HEK293 (cell line): ENCODE measurements around the gene SOX6.

ENCODE experiments used
- BCL11A ChIP-seq: fragments of 450-650 bp; formaldehyde crosslinking; IDR thresholded peaks from 2 replicates; pipeline ENCODE4 v1.5.1; 2016; ENCODE audit warnings: low read depth, missing biosample characterization, missing genetic modification characterization
- ZNF37A ChIP-seq: fragments of 450-650 bp; IDR thresholded peaks from 2 replicates; pipeline ENCODE4 v1.5.1; 2018; ENCODE audit warnings: missing biosample characterization, missing genetic modification characterization
- TF ChIP-seq, protein P1 (sequence below): fragments of 450-650 bp; formaldehyde crosslinking; IDR thresholded peaks from 2 replicates; pipeline ENCODE4 v1.5.1; 2016; ENCODE audit warnings: missing biosample characterization, missing genetic modification characterization

- TF ChIP-seq ZNF37A, result no peak
- TF ChIP-seq BCL11A (tag by site-specific recombination), result no peak
- TF ChIP-seq, protein P1, sequence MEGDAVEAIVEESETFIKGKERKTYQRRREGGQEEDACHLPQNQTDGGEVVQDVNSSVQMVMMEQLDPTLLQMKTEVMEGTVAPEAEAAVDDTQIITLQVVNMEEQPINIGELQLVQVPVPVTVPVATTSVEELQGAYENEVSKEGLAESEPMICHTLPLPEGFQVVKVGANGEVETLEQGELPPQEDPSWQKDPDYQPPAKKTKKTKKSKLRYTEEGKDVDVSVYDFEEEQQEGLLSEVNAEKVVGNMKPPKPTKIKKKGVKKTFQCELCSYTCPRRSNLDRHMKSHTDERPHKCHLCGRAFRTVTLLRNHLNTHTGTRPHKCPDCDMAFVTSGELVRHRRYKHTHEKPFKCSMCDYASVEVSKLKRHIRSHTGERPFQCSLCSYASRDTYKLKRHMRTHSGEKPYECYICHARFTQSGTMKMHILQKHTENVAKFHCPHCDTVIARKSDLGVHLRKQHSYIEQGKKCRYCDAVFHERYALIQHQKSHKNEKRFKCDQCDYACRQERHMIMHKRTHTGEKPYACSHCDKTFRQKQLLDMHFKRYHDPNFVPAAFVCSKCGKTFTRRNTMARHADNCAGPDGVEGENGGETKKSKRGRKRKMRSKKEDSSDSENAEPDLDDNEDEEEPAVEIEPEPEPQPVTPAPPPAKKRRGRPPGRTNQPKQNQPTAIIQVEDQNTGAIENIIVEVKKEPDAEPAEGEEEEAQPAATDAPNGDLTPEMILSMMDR, result no peak
Observed at GRCh38 chr11:16261836-16262644, 94.3 kb downstream of the SOX6 start.
